Heart right ventricle (tissue), 16 donors: ENCODE data around the gene RETN. TPM values are rescaled to one million over a fixed set of nuclear protein-coding genes. Genes with fewer than 3 reads are reported as not detected.
A peak's percentile ranks its signal among the peaks of the same experiment; 100 is the strongest.

Source experiments
- ATAC-seq, 8 donors: fragments of 200-7000 bp; cut with Tn5 transposase; one replicate each; pipeline ENCODE4 v1.9.1; 2020; ENCODE audit warnings: mild to moderate bottlenecking in 8 of 8, moderate library complexity in 8 of 8, moderate number of reproducible peaks in 1 of 8
- DNase-seq, 2 donors: peaks; one replicate each; pipeline ENCODE4 v3.0.0-alpha.2; 2020
- H3K27ac ChIP-seq, 10 donors: fragments of 200-600 bp; sonication (generic) in 2 of 10; one replicate each; pipeline versions ENCODE4 v1.5.0 to v1.8.0; 2020 to 2022; ENCODE audit warnings: mild to moderate bottlenecking in 3 of 10
- H3K27me3 ChIP-seq, 7 donors: fragments of 200-600 bp; one replicate each; pipeline ENCODE4 v1.8.0; 2021 to 2022; ENCODE audit warnings: mild to moderate bottlenecking in 2 of 7
- H3K36me3 ChIP-seq, 9 donors: fragments of 200-600 bp; sonication (generic) in 1 of 9; one replicate each; pipeline versions ENCODE4 v1.5.0 to v1.8.0; 2020 to 2022; ENCODE audit warnings: mild to moderate bottlenecking in 2 of 9
- H3K4me1 ChIP-seq, 9 donors: fragments of 200-600 bp; sonication (generic) in 1 of 9; one replicate each; pipeline versions ENCODE4 v1.5.0 to v1.8.0; 2020 to 2022; ENCODE audit warnings: mild to moderate bottlenecking in 4 of 9
- H3K4me3 ChIP-seq, 10 donors: fragments of 200-600 bp; sonication (generic) in 2 of 10; one replicate each; pipeline versions ENCODE4 v1.5.0 to v1.8.0; 2020 to 2022; ENCODE audit warnings: mild to moderate bottlenecking in 7 of 10, moderate library complexity in 2 of 10
- H3K9me3 ChIP-seq, 11 donors: fragments of 200-600 bp in 10 of 11; sonication (generic) in 2 of 11; one replicate each; pipeline versions ENCODE4 v1.5.0 to v1.8.0; 2013 to 2022; ENCODE audit warnings: mild to moderate bottlenecking in 2 of 11, control low read depth in 1 of 11, moderate library complexity in 1 of 11
- WGBS, 2 donors: extraction: QIAGEN DNeasy Blood & Tissue Kit; methylation state at CpG; one replicate each; pipeline ENCODE4 v1.1.7; 2013; ENCODE audit warnings: inconsistent platforms in 1 of 2; 5-methylcytosine and 5-hydroxymethylcytosine counted together
- intact Hi-C, 10 donors: fragments of 100-400 bp; cut with DNase I; formaldehyde crosslinking; loops; one replicate each; pipeline versions ENCODE4 v1.11.1 to v1.14.2; 2022
- polyA plus RNA-seq, 2 donors: library from polyadenylated mRNA; stranded (reverse); fragments of 200-250 nt; gene quantifications; one replicate each; pipeline ENCODE4 v1.2.3, GENCODE V29; 2013
- total RNA-seq, 10 donors: library from RNA; stranded (reverse); fragmentation: NEBNext Ultra II Directional in 3 of 10; extraction: Animal tissue kit (Norgen Biotek cat#: 25700) in 3 of 10; gene quantifications; one replicate each; pipeline versions ENCODE4 v1.2.1 to v1.2.4, GENCODE V29; 2021 to 2023
- TF ChIP-seq, protein P1 (sequence below), 9 donors: fragments of 200-600 bp; sonication (generic) in 2 of 9; IDR thresholded peaks; one replicate each; pipeline versions ENCODE4 v1.5.0 to v1.8.0; 2021 to 2022; ENCODE audit warnings: antibody characterized with exemption in 9 of 9, mild to moderate bottlenecking in 5 of 9, moderate library complexity in 1 of 9
- donor health status: Arrhythmogenic right ventricular cardiomyopathy.
- donor health status: ischemic (EF 13 %, LVEDD 7.1; RV severe dilation, severe dysfunction).
- donor health status: healthy with polysubstance abuse.
- donor health status: DM: no; HTN: yes; CAD: no.
- donor health status: DM: no; HTN: no; CAD: no.
- donor health status: ischemic (EF 25% LVEDD 6.9; RV normal size, moderate dysfunction).
- donor health status: ischemic (EF 25% LVEDD 5.7; RV mildly dilated, moderate dysfunction).
- donor health status: healthy.
- donor health status: DM: yes; HTN: yes; CAD: no.
- donor health status: Ischemic cardiomyopathy.
- donor health status: ischemic (EF 35%, LVEDD 5.7; RV mildly dilated, moderate dysfunction).
- donor health status: nonischemic (EF 11% LVEDD 7.7; RV severe dilation, severe dysfunction).
- donor health status: DM: yes; HTN: yes; CAD: no.
- donor health status: PGD.
- donor health status: ischemic (EF 29% LVEDD 5.4; RV normal size, mild dysfunction).
- donor health status: nonischemic (EF 23%, LVEDD 6.1; RV moderate dilation, normal function).

Gene RETN
- total and polyA plus RNA-seq, 12 donors, result 0.51 to 12.6 (median 4.6) TPM; not detected in 8

DNA sequence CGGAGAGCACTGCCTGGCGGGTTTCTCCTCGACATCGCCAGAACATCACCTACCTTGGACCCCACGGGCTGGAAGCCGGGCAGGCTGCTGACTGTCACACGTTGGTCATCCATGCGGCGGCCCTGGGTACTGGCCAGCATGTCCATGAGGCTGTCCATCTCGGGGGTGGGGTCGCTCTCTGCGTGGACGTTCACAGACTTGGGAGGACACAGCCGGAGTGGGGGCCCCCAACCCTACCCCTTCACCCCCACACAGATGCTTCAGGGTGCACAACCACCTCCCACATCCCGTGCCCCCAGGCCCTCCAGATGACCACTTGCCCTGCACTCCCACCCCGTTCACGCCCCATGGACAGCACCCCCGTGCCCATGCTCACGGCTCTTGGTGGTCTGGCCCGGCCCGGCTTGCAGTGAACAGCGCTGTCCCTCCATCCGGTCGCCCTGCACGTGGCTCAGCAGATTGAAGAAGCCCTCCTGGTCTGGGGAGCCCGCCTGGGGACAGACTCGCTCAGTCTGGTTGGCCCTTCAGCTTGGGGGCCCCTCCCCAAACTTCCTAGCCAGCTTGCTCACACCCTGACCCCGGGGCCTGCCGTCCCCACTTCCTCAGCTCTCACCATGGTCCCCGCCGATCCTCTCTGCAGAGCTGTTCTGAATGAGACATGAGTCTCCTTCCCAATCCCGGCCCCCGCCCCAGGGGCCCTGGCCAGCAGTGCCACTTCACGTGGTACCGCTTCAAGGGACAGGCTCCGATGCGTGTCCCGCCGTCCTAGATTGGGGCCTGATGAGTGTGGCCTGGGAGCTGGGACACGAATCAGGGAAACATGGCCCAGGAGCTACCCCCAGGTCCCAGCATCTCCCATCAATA lies 36.3 kb upstream of the RETN start:
- no peak for ATAC-seq
- DNase-seq, result no peak
- Histone ChIP-seq H3K27ac (no peak overlapping the region), H3K36me3 (peaks cover 0 to 14% (median 0%) of the 10 kb centered on the region in 9 donors), H3K27me3 (peaks cover 0 to 20% (median 16%) of the 10 kb centered on the region in 7 donors), H3K4me3 (no peak overlapping the region), H3K4me1 (peaks cover 11 to 39% (median 32%) of the 10 kb centered on the region in 9 donors), H3K9me3 (no peaks in the 10 kb centered on the region)
- TF ChIP-seq, protein P1, sequence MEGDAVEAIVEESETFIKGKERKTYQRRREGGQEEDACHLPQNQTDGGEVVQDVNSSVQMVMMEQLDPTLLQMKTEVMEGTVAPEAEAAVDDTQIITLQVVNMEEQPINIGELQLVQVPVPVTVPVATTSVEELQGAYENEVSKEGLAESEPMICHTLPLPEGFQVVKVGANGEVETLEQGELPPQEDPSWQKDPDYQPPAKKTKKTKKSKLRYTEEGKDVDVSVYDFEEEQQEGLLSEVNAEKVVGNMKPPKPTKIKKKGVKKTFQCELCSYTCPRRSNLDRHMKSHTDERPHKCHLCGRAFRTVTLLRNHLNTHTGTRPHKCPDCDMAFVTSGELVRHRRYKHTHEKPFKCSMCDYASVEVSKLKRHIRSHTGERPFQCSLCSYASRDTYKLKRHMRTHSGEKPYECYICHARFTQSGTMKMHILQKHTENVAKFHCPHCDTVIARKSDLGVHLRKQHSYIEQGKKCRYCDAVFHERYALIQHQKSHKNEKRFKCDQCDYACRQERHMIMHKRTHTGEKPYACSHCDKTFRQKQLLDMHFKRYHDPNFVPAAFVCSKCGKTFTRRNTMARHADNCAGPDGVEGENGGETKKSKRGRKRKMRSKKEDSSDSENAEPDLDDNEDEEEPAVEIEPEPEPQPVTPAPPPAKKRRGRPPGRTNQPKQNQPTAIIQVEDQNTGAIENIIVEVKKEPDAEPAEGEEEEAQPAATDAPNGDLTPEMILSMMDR (IDR thresholded peaks at IDR 0.05), result no peak
- 88 to 93% methylated on average over 40 of the region's 40 CpGs for WGBS, 2 donors
- intact Hi-C loops, result no loop called here

DNA sequence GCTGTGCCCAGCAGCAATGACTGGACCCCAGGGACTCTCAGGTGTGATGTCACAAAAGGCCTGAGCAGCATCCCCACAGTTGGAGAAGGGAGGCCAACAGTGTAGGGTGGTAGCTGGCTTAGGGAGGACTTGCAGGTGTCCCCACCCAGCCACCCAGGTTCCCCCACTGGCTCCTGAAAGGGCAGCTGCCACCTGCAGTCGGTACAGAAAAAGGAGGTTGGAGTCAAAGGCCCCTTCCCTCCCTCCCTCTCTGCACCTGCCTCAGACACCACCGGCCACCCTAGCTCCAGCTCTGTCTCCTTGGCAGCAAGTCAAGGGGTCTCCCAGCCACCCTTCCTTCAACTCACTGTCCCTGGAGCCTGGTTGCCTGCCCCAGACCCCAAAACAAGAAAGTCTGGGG lies 35.2 kb upstream of the RETN start, which contains the start of gene PCP2:
TSS of gene PCP2 (minus strand) at position 22 of the 400 bp plus-strand sequence. CDS start 262 bp downstream, outside the sequence.
- Histone ChIP-seq H3K4me3 (no peak within 1 kb of the TSS), H3K9me3 (no peaks in the 10 kb centered on the region), H3K36me3 (peaks cover 0 to 14% (median 0%) of the 10 kb centered on the region in 9 donors), H3K4me1 (peaks cover 5 to 38% (median 20%) of the 10 kb centered on the region in 9 donors), H3K27me3 (peaks cover 4 to 32% (median 27%) of the 10 kb centered on the region in 7 donors), H3K27ac (no peak within 1 kb of the TSS)
- WGBS, 2 donors, result 36 to 67% methylated on average over 1 to 2 of the region's 2 CpGs
- TF ChIP-seq, protein P1 (IDR thresholded peaks at IDR 0.05), result no peak
- intact Hi-C loops, result no loop called here
- no peak for ATAC-seq
- DNase-seq, result no peak

DNA sequence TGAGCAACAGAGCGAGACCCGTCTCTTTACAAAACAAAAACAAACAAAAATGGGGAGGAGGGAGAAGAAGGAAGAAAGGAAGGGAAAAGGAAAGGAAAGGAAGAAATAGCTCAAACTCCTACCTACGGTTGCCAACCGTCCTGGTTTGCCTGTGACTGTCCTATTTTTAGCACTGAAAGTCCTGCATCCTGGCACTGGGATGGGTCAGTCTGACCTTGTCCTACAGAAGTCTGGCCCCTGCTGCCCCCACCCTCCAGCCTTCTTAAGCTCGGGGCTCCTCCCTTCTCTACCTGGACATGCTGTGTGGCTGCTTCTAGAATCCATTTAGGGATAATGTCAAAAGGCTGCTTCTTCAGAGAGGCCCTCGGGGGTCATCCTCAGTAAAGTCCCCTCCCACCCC lies 33.2 kb upstream of the RETN start:
- H3K4me3 ChIP-seq, result no peak overlapping the region
- WGBS, 2 donors, result 39 to 40% methylated on average over 6 of the region's 6 CpGs
- peaks cover 4 to 36% (median 27%) of the 10 kb centered on the region in 7 donors for H3K27me3 ChIP-seq
- DNase-seq (no peak), ATAC-seq (peak in 1 of 8 donors; percentile 40)
- peaks cover under 1 to 28% (median 11%) of the 10 kb centered on the region in 9 donors for H3K4me1 ChIP-seq
- H3K36me3 ChIP-seq, result peaks cover 0 to 16% (median 0%) of the 10 kb centered on the region in 9 donors
- H3K9me3 ChIP-seq, result no peaks in the 10 kb centered on the region
- intact Hi-C loops, result no loop called here
- TF ChIP-seq, protein P1 (IDR thresholded peaks at IDR 0.05), result no peak
- no peak overlapping the region for H3K27ac ChIP-seq

DNA sequence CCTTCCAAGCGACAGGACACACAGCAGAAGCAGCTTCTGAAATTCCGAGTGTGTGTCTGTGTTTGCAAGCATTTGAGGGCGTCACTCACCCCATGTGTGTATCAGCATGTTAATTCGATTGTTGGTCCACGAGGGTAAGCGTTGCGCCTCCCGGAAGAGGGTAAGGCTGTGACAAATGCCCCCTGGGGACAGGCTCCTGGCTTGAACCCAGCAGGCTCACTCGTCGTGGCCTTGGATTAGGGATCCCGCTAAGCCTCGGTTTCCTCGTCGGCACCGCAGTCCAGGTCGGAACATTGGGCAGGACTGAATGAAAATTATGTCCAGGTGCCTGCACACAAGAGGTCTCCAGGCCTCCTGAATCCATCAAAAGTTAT lies 32.5 kb upstream of the RETN start:
- peak overlapping the region in 4 of 10 donors; percentile 34 to 76 (median 38) for H3K4me3 ChIP-seq
- TF ChIP-seq, protein P1 (IDR thresholded peaks at IDR 0.05), result no peak
- peaks cover 0 to 22% (median 6%) of the 10 kb centered on the region in 9 donors for H3K4me1 ChIP-seq
- WGBS, 2 donors, result 59 to 61% methylated on average over 16 of the region's 16 CpGs
- no peaks in the 10 kb centered on the region for H3K9me3 ChIP-seq
- peak overlapping the region in 1 of 10 donors; percentile 95 for H3K27ac ChIP-seq
- ATAC-seq, result no peak
- DNase-seq, result no peak
- H3K36me3 ChIP-seq, result peaks cover 0 to 17% (median 0%) of the 10 kb centered on the region in 9 donors
- intact Hi-C loops, result no loop called here
- peaks cover 4 to 36% (median 27%) of the 10 kb centered on the region in 7 donors for H3K27me3 ChIP-seq
